HG02763 (cell line): Measurements from ENCODE around the gene PLK5.

Experiments
- ATAC-seq: cut with Tn5 transposase; IDR thresholded peaks from one replicate; pipeline ENCODE4 v1.9.1; 2021; ENCODE audit warnings: mild to moderate bottlenecking, moderate library complexity; ENCODE audit not compliant: unreplicated experiment

The PLK5 gene

GRCh38 chr19:1576242-1577089, 52.6 kb downstream of the PLK5 start:
- no peak for ATAC-seq

GRCh38 chr19:1577090-1577928, 53.4 kb downstream of the PLK5 start:
- no peak for ATAC-seq

- ATAC-seq: no peak
Measured at GRCh38 chr19:1577929-1578618, 54.2 kb downstream of the PLK5 start.

GRCh38 chr19:1579222-1579621, 55.3 kb downstream of the PLK5 start:
- no peak for ATAC-seq

GRCh38 chr19:1580382-1580781, 56.5 kb downstream of the PLK5 start:
- ATAC-seq: no peak

- no peak for ATAC-seq
Measured at GRCh38 chr19:1580957-1581356, 57.1 kb downstream of the PLK5 start.

- no peak for ATAC-seq
Measured at GRCh38 chr19:1582201-1582600, 58.3 kb downstream of the PLK5 start.

- no peak for ATAC-seq
Measured at GRCh38 chr19:1584500-1585242, 60.8 kb downstream of the PLK5 start.

- no peak for ATAC-seq
Measured at GRCh38 chr19:1585243-1585580, 61.3 kb downstream of the PLK5 start.
